Panc1 (cell line): ENCODE measurements around the gene MAP3K20.

Experiments
- CTCF ChIP-seq: fragments of 450-650 bp; IDR thresholded peaks from 2 replicates; pipeline ENCODE4 v1.5.1; 2017; ENCODE audit warnings: mild to moderate bottlenecking
- SIN3A ChIP-seq: IDR thresholded peaks from 2 replicates; pipeline ENCODE4 v1.6.1; 2012; ENCODE audit warnings: low read depth, mild to moderate bottlenecking, low read length, moderate library complexity, borderline replicate concordance; ENCODE audit not compliant: insufficient read depth
- TCF7L2 ChIP-seq: IDR thresholded peaks from 2 replicates; pipeline ENCODE4 v1.6.1; 2011; ENCODE audit warnings: mild to moderate bottlenecking, low read depth, low read length, inconsistent platforms

GRCh38 chr2:173043897-173044519 lies 31.6 kb upstream of the MAP3K20 start:
- TF ChIP-seq CTCF (no peak), SIN3A (no peak), TCF7L2 (no peak)
